ENCODE data around the gene TRMT61A.
"Not testable (repeated sequence)": the region's sequence is repeated elsewhere in the genome, so short reads cannot be mapped to it uniquely, and the experiment has no call there.

- not testable (repeated sequence) for TF ChIP-seq POLR2AphosphoS5, POLR2A (IDR thresholded peaks at IDR 0.05; ENCODE audit: low read depth, low read length)
Observed at GRCh38 chr14:103512180-103512579, 16.8 kb upstream of the TRMT61A start.

All from GM12892 (cell line).